Measurements from ENCODE around the gene VPS37B.
"Not testable (repeated sequence)": the region's sequence is repeated elsewhere in the genome, so short reads cannot be mapped to it uniquely, and the experiment has no call there.

The VPS37B gene

DNA sequence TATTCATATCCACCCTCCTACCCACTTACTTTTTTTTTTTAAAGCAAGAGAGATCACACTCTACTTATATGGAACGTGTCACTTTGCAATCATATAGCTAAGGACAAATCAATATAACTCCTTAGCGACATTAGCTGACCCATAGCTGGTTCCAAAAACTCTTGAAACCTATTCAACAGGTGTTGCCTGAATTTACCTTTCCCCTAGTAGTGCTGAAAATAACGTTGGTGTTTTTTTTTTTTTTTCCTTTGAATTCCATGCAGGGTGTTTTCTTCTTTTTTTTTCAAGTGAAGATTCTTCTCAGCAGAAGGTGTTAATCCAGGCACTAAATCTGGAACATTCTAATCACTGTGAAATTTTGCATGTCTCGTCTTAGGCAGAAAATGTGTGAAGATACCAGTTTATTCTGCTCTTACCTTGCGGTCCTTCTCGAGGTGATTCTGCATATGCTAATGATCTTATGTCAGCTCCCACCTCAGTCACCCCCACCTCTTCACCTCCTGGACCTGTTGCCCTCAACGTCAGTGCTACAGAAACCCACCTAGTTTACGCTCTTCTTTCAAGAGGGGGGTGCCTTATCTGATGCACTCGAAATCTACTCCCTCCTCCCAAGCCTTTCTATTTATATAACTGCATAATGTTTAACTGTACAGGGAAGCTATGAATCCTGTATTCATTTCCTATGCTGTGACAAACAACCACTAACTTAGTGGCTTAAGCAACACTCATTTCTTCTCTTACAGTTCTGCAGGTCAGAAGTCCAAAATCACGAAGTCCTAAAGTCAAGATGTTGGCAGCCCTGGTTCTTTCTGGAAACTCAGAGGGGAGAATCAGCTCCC lies 7.1 kb upstream of the VPS37B start:
- no peak for DNase-seq (ENCODE audit: low spot score)
- TF ChIP-seq, protein P1, sequence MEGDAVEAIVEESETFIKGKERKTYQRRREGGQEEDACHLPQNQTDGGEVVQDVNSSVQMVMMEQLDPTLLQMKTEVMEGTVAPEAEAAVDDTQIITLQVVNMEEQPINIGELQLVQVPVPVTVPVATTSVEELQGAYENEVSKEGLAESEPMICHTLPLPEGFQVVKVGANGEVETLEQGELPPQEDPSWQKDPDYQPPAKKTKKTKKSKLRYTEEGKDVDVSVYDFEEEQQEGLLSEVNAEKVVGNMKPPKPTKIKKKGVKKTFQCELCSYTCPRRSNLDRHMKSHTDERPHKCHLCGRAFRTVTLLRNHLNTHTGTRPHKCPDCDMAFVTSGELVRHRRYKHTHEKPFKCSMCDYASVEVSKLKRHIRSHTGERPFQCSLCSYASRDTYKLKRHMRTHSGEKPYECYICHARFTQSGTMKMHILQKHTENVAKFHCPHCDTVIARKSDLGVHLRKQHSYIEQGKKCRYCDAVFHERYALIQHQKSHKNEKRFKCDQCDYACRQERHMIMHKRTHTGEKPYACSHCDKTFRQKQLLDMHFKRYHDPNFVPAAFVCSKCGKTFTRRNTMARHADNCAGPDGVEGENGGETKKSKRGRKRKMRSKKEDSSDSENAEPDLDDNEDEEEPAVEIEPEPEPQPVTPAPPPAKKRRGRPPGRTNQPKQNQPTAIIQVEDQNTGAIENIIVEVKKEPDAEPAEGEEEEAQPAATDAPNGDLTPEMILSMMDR (IDR thresholded peaks at IDR 0.05; ENCODE audit: extremely low read depth, missing control alignments) = no peak

DNA sequence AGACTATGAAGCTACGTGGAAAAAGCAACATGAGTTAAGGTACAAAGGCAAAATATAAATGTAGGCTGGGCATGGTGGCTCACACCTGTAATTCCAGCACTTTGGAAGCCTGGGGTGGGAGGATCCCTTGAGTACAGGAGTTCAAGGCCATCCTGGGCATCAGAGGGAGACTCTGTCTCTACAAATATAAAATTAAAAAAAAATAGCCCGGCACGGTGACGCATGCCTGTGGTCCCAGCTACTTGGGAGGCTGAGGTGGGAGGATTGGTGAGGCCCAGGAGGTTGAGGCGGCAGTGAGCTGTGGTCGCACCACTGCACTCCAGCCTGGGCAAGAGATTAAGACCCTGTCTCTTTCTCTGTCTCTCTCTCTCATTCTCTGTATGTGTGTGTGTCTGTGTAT lies 4.0 kb upstream of the VPS37B start:
- TF ChIP-seq, protein P1 (IDR thresholded peaks at IDR 0.05; ENCODE audit: extremely low read depth, missing control alignments) = no peak
- no peak for DNase-seq (ENCODE audit: low spot score)

DNA sequence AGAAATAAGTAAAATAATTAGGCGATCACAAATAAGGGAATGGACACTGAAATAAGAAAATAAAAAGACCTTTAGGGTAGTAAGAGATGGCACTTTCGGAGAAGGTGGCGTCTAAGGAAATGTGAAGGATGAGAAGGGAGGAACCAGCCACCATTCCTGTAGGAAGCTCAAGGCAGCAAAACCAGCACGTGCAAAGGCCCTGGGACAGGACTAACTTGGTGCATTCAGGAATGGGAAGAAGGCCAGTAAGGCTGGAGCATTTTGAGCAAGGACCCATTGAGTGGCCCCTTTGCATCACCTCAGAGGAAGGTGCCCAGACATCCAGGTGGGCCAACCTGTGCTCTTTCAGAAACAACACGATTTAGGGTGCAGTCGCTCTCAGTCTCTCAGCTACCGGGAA lies 738 bp upstream of the VPS37B start:
- TF ChIP-seq, protein P1 (IDR thresholded peaks at IDR 0.05; ENCODE audit: extremely low read depth, missing control alignments) = no peak
- no peak for DNase-seq (ENCODE audit: low spot score)

DNA sequence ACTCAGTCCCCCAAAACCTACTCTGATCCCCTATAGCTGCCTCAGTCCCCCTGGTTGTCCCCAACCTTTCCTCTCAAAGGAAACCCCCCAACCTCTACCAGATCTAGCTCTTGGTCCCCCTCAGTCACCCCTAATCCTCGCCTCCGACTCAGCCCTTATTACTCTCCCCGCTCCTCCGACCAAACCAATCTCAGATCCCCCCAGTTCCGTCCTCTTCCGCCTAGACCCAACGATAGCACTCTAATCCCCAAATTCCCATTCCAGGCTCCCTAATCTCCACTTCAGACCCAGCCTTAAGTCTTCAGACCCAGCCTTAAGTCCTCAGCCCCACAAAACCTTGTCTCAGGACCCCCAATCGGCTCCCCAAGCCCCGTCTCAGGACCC lies 612 bp downstream of the VPS37B start:
- no peak for DNase-seq (ENCODE audit: low spot score)
- TF ChIP-seq, protein P1 (IDR thresholded peaks at IDR 0.05; ENCODE audit: extremely low read depth, missing control alignments) = no peak

DNA sequence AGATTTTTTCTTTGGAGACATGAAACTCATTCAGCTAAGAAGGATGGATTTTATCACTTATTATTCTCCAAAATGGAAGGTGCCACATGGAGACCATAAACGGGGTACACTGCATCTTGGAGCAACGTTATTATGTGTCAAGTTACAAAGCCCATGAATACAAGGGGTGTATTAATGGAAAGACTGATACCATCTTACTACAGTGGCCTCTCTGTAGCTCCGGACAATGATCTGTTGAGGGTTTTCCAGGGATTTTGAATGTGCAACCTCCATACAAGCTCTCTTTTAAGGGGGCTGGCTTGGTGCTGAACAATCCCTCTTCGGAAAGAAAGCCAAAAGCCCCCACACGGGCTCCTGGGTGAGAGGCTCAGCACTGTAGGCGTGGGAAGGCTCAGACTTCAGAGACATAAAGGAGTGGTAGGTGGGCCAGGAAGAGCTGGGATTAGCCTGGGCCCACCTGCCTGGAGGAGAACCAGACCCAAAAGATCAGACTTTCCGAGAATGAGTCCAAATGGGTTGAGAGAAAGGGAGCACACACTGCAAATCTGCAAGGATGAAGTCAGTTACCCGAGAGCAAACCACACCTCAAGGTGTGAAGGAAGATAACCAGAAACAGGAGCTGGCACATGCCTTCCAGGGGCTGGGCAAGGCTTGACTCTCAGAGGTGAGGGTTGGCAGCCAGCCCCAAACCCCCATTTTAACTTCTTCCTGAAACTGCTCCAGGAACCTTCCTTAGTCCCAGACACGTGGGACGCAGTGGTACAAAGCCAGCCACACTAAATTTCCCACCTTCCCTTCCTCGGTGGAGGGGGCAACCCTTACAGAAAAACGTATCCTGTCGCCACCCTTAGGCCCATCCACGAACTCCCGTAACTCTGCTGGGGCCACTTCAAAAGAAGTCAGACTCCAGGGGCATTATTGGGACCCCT lies 1.5 kb downstream of the VPS37B start:
- TF ChIP-seq, protein P1 (IDR thresholded peaks at IDR 0.05; ENCODE audit: extremely low read depth, missing control alignments) = no peak
- no peak for DNase-seq (ENCODE audit: low spot score)

DNA sequence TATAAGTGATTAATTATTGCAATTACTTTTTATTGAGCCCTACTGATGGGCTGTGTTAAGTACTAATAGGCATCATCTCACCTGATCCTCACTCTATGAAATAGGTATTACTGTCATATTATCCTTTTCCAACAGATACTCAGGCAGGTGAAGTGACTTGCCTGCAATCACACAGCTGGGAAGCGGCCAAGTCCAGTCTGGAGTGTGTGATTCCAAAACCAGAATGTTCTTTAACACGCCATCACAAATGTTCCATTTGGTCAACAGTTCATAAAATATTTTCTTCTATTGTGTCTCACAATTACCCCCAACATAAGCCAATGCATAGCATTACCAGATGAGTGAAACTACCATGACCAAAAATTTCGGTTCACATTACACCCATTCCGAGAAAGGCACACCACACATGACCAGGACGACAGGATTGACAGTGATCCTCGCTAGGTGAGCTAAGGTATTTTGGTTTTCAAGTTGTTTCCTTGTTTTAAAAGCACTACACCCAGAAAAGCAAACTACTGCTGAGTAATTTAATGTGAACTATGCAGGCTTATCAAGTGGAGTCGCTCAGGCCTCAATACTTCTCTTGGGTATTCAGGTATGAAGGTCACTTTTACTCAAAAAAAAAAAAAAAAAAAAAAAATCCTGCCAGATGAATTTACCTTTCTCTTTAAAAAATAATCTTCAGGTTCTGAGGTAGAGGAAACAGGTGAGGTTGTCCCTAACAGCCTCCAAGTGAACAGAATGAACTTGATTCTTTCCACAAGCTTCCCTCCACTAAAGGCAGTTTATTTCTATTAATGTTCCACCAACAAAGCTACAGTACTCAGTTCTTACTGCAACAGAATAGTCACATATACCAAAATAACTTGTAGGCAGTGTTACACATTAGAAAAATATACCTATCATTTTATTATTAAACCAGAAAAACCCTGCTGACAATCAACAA lies 2.4 kb downstream of the VPS37B start:
- DNase-seq (ENCODE audit: low spot score) = no peak
- TF ChIP-seq, protein P1 (IDR thresholded peaks at IDR 0.05; ENCODE audit: extremely low read depth, missing control alignments) = no peak

DNA sequence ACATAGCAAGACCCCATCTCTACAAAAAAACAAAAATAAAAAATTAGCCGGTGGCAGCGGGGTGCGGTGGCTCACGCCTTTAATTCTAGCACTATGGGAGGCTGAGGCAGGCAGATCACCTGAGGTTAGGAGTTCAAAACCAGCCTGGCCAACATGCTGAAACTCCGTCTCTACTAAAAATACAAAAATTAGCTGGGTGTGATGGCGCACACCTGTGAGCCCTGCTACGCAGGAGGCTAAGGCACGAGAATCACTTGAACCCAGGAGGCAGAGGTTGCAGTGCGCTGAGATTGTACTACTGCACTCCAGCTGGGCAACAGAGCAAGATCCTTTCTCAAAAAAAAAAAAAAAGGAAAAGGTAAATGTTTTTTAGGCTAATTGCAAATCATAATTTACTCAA lies 3.2 kb downstream of the VPS37B start:
- not testable (repeated sequence) for DNase-seq (ENCODE audit: low spot score)
